SK-N-SH (cell line): ENCODE measurements around the gene PTPN5. TPM values are rescaled to one million over a fixed set of nuclear protein-coding genes. Genes with fewer than 3 reads are reported as not detected.

Experiments
- EP300 ChIP-seq, 2 experiments: IDR thresholded peaks; 2 replicates each; pipeline versions ENCODE4 v1.4.0 to v1.6.1; 2012; ENCODE audit warnings: borderline replicate concordance in 1 of 2, low read depth in 1 of 2, low read length in 1 of 2
- EZH2phosphoT487 ChIP-seq: fragments of 200-600 bp; sonication (generic); IDR thresholded peaks from 2 replicates; pipeline ENCODE4 v1.6.1; 2017; ENCODE audit warnings: low read depth, mixed run types, mild to moderate bottlenecking, antibody characterized with exemption, moderate library complexity, borderline replicate concordance
- FOXJ3 ChIP-seq: sonication (generic); formaldehyde crosslinking; IDR thresholded peaks from 2 replicates; pipeline ENCODE4 v1.5.1; 2020; ENCODE audit warnings: mild to moderate bottlenecking, missing genetic modification reagents
- JUND ChIP-seq: IDR thresholded peaks from 2 replicates; pipeline ENCODE4 v1.4.0; 2012
- MXI1 ChIP-seq: IDR thresholded peaks from 2 replicates; pipeline ENCODE4 v1.6.1; 2012; ENCODE audit warnings: mild to moderate bottlenecking, low read depth, low read length, improper control_type of control experiment
- POLR2AphosphoS5 ChIP-seq: IDR thresholded peaks from 2 replicates; pipeline ENCODE4 v1.6.1; 2012; ENCODE audit warnings: low read depth, low read length
- RAD21 ChIP-seq: IDR thresholded peaks from 2 replicates; pipeline ENCODE4 v1.6.1; 2012; ENCODE audit warnings: mild to moderate bottlenecking, low read length
- polyA plus RNA-seq, 3 experiments: library from polyadenylated mRNA; depleted of rRNA; stranded (reverse); fragments of >200 nt; gene quantifications; 2 replicates each; pipeline ENCODE4 v1.2.3, GENCODE V29; 2012
- TF ChIP-seq, protein P1 (sequence below): IDR thresholded peaks from 2 replicates; pipeline ENCODE4 v1.6.1; 2012; ENCODE audit warnings: mild to moderate bottlenecking, low read depth, low read length, moderate library complexity
- TF ChIP-seq, protein P2 (sequence below): IDR thresholded peaks from 2 replicates; pipeline ENCODE4 v1.4.0; 2012; ENCODE audit warnings: low read depth, borderline replicate concordance
- TF ChIP-seq, protein P3 (sequence below): fragments of 150-350 bp; IDR thresholded peaks from 2 replicates; pipeline ENCODE4 v1.6.1; 2017; ENCODE audit warnings: antibody characterized with exemption, low read length, low read depth, borderline replicate concordance
- TF ChIP-seq, protein P4 (sequence below): IDR thresholded peaks from 2 replicates; pipeline ENCODE4; 2012

Gene PTPN5
- polyA plus RNA-seq, 1 of the 3 experiments (the other 2 are of a cell fraction), result not detected

DNA sequence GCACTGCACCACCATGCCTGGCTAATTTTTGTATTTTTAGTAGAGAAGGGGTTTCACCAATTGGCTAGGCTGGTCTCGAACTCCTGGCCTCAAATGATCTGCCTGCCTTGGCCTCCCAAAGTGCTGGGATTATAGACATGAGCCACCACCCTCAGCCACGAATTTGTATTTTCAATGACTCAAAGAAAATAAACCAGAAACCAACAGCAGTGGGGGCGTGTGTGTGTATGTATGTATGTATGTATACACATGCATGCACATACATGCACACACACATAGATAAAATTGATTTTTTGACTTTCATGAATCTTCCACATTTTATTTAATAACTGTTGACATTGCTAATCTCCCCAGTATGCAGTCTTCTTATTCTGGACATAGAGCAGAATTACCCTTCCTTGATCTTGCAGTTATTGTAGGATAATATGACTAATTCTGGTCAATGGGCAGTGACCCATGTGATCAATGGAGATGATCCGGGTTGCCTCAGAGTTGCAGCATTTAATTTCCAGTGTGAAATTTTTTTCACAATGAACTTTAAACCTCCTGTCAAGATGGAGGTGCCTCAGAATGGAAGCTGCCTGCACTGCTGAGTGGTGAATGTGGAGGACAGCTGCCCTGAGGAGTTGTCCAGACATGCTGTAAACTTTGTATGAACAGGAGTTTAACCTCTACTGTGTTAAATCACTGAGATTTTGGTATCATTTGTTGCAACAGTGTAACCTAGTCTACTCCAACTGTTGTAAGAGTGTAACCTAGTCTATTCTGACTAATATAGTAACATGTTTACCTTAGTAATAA lies 12.8 kb upstream of the PTPN5 start (continued):
- TF ChIP-seq, protein P1, sequence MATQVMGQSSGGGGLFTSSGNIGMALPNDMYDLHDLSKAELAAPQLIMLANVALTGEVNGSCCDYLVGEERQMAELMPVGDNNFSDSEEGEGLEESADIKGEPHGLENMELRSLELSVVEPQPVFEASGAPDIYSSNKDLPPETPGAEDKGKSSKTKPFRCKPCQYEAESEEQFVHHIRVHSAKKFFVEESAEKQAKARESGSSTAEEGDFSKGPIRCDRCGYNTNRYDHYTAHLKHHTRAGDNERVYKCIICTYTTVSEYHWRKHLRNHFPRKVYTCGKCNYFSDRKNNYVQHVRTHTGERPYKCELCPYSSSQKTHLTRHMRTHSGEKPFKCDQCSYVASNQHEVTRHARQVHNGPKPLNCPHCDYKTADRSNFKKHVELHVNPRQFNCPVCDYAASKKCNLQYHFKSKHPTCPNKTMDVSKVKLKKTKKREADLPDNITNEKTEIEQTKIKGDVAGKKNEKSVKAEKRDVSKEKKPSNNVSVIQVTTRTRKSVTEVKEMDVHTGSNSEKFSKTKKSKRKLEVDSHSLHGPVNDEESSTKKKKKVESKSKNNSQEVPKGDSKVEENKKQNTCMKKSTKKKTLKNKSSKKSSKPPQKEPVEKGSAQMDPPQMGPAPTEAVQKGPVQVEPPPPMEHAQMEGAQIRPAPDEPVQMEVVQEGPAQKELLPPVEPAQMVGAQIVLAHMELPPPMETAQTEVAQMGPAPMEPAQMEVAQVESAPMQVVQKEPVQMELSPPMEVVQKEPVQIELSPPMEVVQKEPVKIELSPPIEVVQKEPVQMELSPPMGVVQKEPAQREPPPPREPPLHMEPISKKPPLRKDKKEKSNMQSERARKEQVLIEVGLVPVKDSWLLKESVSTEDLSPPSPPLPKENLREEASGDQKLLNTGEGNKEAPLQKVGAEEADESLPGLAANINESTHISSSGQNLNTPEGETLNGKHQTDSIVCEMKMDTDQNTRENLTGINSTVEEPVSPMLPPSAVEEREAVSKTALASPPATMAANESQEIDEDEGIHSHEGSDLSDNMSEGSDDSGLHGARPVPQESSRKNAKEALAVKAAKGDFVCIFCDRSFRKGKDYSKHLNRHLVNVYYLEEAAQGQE, result no peak
- TF ChIP-seq JUND, result no peak
- TF ChIP-seq MXI1, result no peak
- TF ChIP-seq, protein P2, sequence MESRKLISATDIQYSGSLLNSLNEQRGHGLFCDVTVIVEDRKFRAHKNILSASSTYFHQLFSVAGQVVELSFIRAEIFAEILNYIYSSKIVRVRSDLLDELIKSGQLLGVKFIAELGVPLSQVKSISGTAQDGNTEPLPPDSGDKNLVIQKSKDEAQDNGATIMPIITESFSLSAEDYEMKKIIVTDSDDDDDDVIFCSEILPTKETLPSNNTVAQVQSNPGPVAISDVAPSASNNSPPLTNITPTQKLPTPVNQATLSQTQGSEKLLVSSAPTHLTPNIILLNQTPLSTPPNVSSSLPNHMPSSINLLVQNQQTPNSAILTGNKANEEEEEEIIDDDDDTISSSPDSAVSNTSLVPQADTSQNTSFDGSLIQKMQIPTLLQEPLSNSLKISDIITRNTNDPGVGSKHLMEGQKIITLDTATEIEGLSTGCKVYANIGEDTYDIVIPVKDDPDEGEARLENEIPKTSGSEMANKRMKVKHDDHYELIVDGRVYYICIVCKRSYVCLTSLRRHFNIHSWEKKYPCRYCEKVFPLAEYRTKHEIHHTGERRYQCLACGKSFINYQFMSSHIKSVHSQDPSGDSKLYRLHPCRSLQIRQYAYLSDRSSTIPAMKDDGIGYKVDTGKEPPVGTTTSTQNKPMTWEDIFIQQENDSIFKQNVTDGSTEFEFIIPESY, result no peak
- TF ChIP-seq EP300 (IDR thresholded peaks at IDR 0.05; ENCODE audit: borderline replicate concordance in 1 of 2, low read depth in 1 of 2, low read length in 1 of 2), result no peak
- TF ChIP-seq, protein P3, sequence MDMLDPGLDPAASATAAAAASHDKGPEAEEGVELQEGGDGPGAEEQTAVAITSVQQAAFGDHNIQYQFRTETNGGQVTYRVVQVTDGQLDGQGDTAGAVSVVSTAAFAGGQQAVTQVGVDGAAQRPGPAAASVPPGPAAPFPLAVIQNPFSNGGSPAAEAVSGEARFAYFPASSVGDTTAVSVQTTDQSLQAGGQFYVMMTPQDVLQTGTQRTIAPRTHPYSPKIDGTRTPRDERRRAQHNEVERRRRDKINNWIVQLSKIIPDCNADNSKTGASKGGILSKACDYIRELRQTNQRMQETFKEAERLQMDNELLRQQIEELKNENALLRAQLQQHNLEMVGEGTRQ, result no peak
- TF ChIP-seq POLR2AphosphoS5, result no peak
- no peak for TF ChIP-seq RAD21
- no peak for TF ChIP-seq EZH2phosphoT487
- TF ChIP-seq, protein P4, sequence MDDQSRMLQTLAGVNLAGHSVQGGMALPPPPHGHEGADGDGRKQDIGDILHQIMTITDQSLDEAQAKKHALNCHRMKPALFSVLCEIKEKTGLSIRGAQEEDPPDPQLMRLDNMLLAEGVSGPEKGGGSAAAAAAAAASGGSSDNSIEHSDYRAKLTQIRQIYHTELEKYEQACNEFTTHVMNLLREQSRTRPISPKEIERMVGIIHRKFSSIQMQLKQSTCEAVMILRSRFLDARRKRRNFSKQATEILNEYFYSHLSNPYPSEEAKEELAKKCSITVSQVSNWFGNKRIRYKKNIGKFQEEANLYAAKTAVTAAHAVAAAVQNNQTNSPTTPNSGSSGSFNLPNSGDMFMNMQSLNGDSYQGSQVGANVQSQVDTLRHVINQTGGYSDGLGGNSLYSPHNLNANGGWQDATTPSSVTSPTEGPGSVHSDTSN, result no peak
- no peak for TF ChIP-seq FOXJ3
- TF ChIP-seq, all 33 proteins: peak for 0
